ENCODE measurements around the gene ARHGEF19.
"Not testable (repeated sequence)": the region's sequence is repeated elsewhere in the genome, so short reads cannot be mapped to it uniquely, and the experiment has no call there.

Gene ARHGEF19

GRCh38 chr1:16198444-16199156 lies 13.9 kb downstream of the ARHGEF19 start:
- no peak overlapping the region for H3K4me3 ChIP-seq
- H3K4me1 ChIP-seq, result no peaks in the 10 kb centered on the region
- H3K9me3 ChIP-seq, result no peaks in the 10 kb centered on the region
- in situ Hi-C loops (cut with MboI; ENCODE audit: low sequenced_read_pairs), result no loop called here
- no peak for DNase-seq (ENCODE audit: low spot score in 2 of 2)
- no peaks in the 10 kb centered on the region for H3K27me3 ChIP-seq (ENCODE audit: low read depth)
- H3K36me3 ChIP-seq (replicated peaks), result no peaks in the 10 kb centered on the region

GRCh38 chr1:16196874-16197273 lies 15.6 kb downstream of the ARHGEF19 start:
- no peaks in the 10 kb centered on the region for H3K9me3 ChIP-seq
- no peak for DNase-seq (ENCODE audit: low spot score in 2 of 2)
- no peaks in the 10 kb centered on the region for H3K36me3 ChIP-seq (replicated peaks)
- no peak overlapping the region for H3K4me3 ChIP-seq
- H3K4me1 ChIP-seq, result no peaks in the 10 kb centered on the region
- in situ Hi-C loops (cut with MboI; ENCODE audit: low sequenced_read_pairs), result no loop called here
- no peaks in the 10 kb centered on the region for H3K27me3 ChIP-seq (ENCODE audit: low read depth)

DNA sequence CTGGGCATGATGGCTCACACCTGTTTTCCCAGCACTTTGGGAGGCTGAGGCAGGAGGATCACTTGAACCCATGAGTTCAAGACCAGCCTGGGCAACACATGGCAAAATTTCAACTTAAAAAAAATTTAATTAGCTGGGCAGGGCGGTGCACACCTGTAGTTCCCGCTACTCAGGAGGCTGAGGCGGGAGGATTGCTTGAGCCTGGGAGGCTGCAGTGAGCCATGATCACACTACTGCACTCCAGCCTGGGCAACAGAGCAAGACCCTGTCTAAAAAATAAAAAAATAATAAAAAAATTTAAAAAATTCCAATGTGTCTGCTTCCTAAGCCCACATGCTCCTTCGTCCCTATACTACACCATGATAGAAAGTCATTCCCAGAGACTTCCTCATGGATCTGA lies 16.3 kb downstream of the ARHGEF19 start:
- H3K4me3 ChIP-seq; DNase-seq (ENCODE audit: low spot score in 2 of 2); in situ Hi-C loops (cut with MboI; ENCODE audit: low sequenced_read_pairs): not testable (repeated sequence)

DNA sequence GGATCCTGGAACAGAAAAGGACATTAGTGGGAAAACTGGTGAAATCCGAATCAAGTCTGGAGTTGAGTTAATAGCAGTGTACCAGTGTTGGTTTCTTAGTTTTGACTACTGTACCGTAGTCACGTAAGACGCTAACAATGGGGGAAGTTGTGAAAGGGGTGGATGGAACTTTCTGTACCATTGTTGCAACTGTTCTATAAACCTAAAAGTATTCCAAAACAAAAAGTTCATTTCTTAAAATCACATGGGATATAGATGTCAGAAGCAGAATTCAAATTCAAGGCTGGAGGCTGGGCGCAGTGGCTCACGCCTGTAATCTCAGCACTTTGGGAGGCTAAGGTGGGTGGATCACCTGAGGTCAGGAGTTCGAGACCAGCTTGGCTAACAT lies 16.9 kb downstream of the ARHGEF19 start:
- Histone ChIP-seq H3K4me3 (no peak overlapping the region), H3K27me3 (ENCODE audit: low read depth) (0 out of 2 replicates have a peak, but pooled peaks cover 3% of the 10 kb centered on the region)
- in situ Hi-C loops (cut with MboI; ENCODE audit: low sequenced_read_pairs), result no loop called here

More for the DNA sequence above, 16.3 kb downstream of the ARHGEF19 start:
- H3K36me3 ChIP-seq (replicated peaks); H3K4me1 ChIP-seq; H3K27me3 ChIP-seq (ENCODE audit: low read depth); H3K9me3 ChIP-seq: not testable (repeated sequence)

DNA sequence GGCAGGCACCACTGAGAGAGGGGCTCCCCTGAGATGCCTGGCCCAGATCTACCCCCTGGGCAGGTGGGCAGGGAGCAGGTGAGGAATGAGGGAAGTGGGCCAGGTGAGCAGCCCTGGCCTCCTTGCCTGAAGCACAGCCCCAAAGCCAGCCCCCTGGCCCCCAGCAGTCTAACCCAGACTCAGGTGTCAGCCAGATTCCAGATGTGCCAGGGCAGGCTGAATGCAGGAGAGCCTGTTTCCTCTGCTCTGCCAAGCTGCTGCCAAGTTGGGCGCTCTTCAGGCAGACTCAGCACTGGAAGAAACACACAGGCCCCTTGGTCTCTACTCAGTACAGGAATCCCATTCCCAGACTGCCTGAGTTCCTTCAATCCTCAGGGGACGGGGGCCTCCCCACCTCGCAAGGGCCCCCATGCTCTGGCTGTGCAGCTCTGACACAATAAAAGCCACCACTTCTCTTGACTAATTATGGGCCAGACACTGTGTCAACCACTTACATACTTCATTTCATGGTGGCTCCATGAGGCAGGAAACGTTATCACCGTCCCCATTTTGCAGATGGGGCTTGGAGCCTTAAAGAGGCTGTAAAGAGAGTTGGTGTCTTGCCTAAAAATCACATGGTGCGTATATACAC lies 20.4 kb downstream of the ARHGEF19 start:
- no peaks in the 10 kb centered on the region for H3K36me3 ChIP-seq (replicated peaks)

More for the DNA sequence above, 16.9 kb downstream of the ARHGEF19 start:
- Histone ChIP-seq H3K36me3 (replicated peaks) (no peaks in the 10 kb centered on the region), H3K4me1 (no peaks in the 10 kb centered on the region), H3K9me3 (no peaks in the 10 kb centered on the region)
- DNase-seq (ENCODE audit: low spot score in 2 of 2), result no peak

GRCh38 chr1:16191309-16191708 lies 21.1 kb downstream of the ARHGEF19 start:
- in situ Hi-C loops (cut with MboI; ENCODE audit: low sequenced_read_pairs), result no loop called here
- Histone ChIP-seq H3K36me3 (replicated peaks) (no peaks in the 10 kb centered on the region), H3K27me3 (ENCODE audit: low read depth) (0 out of 2 replicates have a peak, but pooled peaks cover 3% of the 10 kb centered on the region), H3K4me3 (no peak overlapping the region), H3K4me1 (peaks cover 2% of the 10 kb centered on the region; the same call in 1 of the 2 replicates), H3K9me3 (no peaks in the 10 kb centered on the region)
- no peak for DNase-seq (ENCODE audit: low spot score in 2 of 2)

More for the DNA sequence above, 20.4 kb downstream of the ARHGEF19 start:
- peaks cover 2% of the 10 kb centered on the region; the same call in 1 of the 2 replicates for H3K4me1 ChIP-seq
- DNase-seq (ENCODE audit: low spot score in 2 of 2), result no peak
- no peaks in the 10 kb centered on the region for H3K9me3 ChIP-seq
- no peak overlapping the region for H3K4me3 ChIP-seq
- H3K27me3 ChIP-seq (ENCODE audit: low read depth), result 0 out of 2 replicates have a peak, but pooled peaks cover 3% of the 10 kb centered on the region
- in situ Hi-C loops (cut with MboI; ENCODE audit: low sequenced_read_pairs), result no loop called here

DNA sequence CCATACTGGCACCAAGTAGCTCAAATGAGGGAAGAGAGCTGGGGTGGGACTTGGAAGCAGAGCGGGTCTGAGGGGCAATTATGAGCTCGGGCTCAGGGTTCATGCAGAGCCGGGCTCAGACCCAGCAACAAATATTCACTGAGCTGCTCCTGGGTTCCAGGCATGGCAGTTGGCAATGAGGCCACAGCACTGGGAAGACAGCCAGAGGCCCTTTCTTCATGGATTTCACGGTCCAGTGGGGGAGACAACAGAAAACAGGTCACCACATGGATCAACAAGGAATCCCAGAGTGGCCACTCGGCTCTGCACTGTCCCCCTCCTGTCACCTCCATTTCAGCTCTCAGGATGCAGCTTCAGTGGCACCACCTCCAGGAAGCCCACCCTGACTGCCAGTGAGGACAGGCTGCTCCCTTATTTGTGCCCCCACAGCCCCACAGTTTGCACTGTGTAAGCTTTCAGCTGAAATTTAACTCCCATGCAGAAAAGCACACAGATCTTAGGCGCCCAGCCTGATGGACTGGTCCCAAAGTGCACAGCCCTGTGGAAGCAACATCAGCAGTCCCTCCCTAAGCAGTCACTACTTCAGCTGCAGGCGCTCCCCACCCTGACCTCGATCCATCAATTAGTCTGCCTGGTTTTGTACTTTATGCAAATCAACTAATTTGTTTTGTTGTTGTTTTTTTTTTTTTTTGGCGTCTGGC lies 22.4 kb downstream of the ARHGEF19 start:
- in situ Hi-C loops (cut with MboI; ENCODE audit: low sequenced_read_pairs), result loop anchor here (10.0 kb wide), 1 partner anchor 185 kb away; the partner anchor contains the start of gene SRARP

DNA sequence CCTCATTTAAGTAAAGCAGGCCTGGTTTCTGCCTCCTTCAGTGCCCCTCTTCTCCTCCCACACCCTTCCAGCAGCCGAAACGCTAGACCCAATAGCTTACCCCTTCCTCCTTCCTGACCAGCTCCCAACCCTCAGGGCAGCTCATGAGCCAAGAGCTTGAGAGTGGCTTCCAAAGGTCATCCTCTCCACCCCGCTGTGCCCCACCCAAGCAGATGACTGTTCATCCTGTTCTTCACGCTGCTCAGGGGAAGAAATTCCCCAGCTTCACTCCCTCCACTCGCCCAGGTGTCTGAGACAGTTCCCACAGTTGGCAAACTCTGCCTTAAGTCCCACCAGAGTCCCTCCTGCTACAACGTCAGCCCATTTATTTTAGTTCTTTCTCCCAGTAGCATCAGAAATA lies 23.4 kb downstream of the ARHGEF19 start:
- 0 out of 2 replicates have a peak, but pooled peaks cover 3% of the 10 kb centered on the region for H3K27me3 ChIP-seq (ENCODE audit: low read depth)
- in situ Hi-C loops (cut with MboI; ENCODE audit: low sequenced_read_pairs), result loop anchor here (10.0 kb wide), 1 partner anchor 184 kb away; the partner anchor contains the start of gene SRARP
- peaks cover 2% of the 10 kb centered on the region; the same call in 1 of the 2 replicates for H3K4me1 ChIP-seq
- no peak overlapping the region for H3K4me3 ChIP-seq
- H3K9me3 ChIP-seq, result no peaks in the 10 kb centered on the region
- no peaks in the 10 kb centered on the region for H3K36me3 ChIP-seq (replicated peaks)
- DNase-seq (ENCODE audit: low spot score in 2 of 2), result no peak

More for the DNA sequence above, 22.4 kb downstream of the ARHGEF19 start:
- Histone ChIP-seq H3K36me3 (replicated peaks) (no peaks in the 10 kb centered on the region), H3K9me3 (no peaks in the 10 kb centered on the region), H3K27me3 (ENCODE audit: low read depth) (0 out of 2 replicates have a peak, but pooled peaks cover 3% of the 10 kb centered on the region), H3K4me1 (peaks cover 2% of the 10 kb centered on the region; the same call in 1 of the 2 replicates), H3K4me3 (no peak overlapping the region)
- no peak for DNase-seq (ENCODE audit: low spot score in 2 of 2)

DNA sequence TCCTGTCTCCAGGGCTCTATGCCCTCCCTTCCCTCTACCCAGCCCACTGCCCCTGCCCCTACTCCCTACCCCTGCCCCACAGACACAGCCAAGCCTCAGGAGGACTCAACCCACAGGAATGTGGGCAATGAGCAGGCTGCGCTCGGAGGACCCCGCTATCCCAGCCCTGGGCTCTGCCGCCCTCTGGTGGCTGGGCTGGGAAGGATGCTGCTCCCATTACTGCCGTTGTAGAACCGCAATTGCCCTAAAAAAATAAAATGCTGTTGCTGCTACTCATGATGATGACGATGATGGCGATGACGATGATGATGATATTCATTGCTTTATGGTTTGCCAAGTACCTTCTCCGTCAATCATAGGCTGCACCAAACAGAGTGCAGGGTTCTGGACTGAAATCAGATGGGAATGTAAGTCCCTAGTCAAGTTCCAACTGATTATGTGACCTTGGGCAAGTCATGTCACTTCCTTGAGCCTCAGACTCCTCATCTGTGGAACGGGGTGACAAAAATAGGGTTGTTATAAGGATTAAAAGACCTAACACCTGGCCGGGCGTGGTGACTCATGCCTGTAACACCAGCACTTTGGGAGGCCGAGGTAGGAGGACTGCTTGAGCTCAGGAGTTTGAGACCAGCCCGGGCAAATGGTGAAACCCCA lies 24.6 kb downstream of the ARHGEF19 start:
- in situ Hi-C loops (cut with MboI; ENCODE audit: low sequenced_read_pairs), result loop anchor here (10.0 kb wide), 1 partner anchor 183 kb away; the partner anchor contains the start of gene SRARP
- Histone ChIP-seq H3K9me3 (no peaks in the 10 kb centered on the region), H3K36me3 (replicated peaks) (no peaks in the 10 kb centered on the region), H3K4me3 (no peak overlapping the region), H3K4me1 (peaks cover 2% of the 10 kb centered on the region; the same call in 1 of the 2 replicates), H3K27me3 (ENCODE audit: low read depth) (0 out of 2 replicates have a peak, but pooled peaks cover 3% of the 10 kb centered on the region)
- DNase-seq (ENCODE audit: low spot score in 2 of 2), result peak; percentile 23 to 84

DNA sequence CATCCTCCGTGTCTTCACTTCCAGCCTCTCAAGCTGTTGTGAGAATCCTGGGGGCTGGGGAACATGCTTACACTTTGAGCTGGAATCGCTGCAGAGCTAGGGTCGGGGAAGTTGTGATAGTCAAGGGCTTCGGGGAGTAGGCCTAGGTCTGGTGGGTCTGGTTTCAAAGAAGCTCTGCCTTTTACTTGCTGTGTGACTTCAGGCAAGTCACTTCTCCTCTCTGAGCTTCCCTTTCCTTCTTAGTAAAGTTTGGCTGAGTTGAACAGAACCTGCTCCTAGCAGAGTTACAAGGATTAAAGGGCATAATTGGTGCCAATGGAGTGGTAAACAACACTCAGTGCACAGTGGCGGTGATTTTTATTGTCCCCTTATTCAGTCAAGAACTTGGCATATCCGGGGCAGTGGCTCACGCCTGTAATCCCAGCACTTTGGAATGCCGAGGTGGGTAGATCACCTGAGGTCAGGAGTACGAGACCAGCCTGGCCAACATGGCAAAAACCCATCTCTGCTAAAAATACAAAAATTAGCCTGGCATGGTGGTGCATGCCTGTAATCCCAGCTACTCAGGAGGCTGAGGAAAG lies 25.7 kb downstream of the ARHGEF19 start:
- no peak for DNase-seq (ENCODE audit: low spot score in 2 of 2)
- no peaks in the 10 kb centered on the region for H3K36me3 ChIP-seq (replicated peaks)
- H3K9me3 ChIP-seq, result no peaks in the 10 kb centered on the region
- in situ Hi-C loops (cut with MboI; ENCODE audit: low sequenced_read_pairs), result loop anchor here (10.0 kb wide), 1 partner anchor 182 kb away; the partner anchor contains the start of gene SRARP
- peaks cover 2% of the 10 kb centered on the region; the same call in 1 of the 2 replicates for H3K4me1 ChIP-seq
- 0 out of 2 replicates have a peak, but pooled peaks cover 3% of the 10 kb centered on the region for H3K27me3 ChIP-seq (ENCODE audit: low read depth)
- no peak overlapping the region for H3K4me3 ChIP-seq

DNA sequence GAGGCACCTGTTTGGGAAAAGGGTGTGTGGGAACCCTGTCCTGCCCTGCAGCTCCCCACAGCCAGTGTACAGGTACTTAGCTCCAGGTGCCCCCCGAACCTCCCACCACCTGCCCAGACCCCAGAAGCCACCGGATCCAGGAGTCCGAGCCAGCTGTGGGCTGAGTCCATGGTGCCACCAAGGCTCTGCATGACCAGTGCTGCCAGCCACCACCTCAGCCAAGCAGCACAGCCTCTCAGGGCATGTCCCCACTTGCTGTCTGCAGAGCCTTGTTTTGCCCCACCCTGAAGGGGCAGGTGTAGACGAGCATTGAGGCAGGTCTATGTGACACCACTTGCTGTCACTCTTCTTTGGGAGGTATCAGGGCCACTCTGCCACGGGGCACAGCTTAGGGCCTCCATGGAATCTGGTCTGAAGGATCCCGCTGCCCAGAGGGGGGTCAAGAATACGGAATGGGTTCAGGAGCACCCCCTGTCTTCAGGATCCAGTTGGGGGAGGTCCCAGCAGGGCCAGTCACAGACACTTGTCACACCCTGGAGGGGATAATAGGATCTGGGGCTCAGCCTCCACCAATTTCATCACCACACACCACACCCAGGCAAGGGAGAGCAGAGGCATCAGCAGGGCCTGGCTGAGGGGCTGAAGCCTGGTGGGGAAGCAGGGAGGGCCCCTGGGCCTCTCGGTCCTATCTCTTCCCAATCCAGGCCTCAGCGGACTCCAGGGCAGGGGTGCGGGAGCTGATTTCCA lies 27.7 kb downstream of the ARHGEF19 start:
- Histone ChIP-seq H3K36me3 (replicated peaks) (no peaks in the 10 kb centered on the region), H3K27me3 (ENCODE audit: low read depth) (no peaks in the 10 kb centered on the region), H3K4me3 (no peak overlapping the region), H3K4me1 (peaks cover 2% of the 10 kb centered on the region; the same call in 1 of the 2 replicates), H3K9me3 (no peaks in the 10 kb centered on the region)
- in situ Hi-C loops (cut with MboI; ENCODE audit: low sequenced_read_pairs), result loop anchor here (5.0 to 10.0 kb wide), 2 partner anchors 102 to 180 kb away; partner anchors contain the start of gene SRARP
- no peak for DNase-seq (ENCODE audit: low spot score in 2 of 2)
